Activated CD8-positive, alpha-beta memory T cell treated with anti-CD3 and anti-CD28 coated beads, Interleukin-2, amount 50 U/mL, for 1 hour (primary cell): ENCODE measurements around the gene ZBTB7A.

Source experiments
- DNase-seq: peaks from one replicate; pipeline ENCODE4 v3.0.0-alpha.2; 2020; ENCODE audit errors: extremely low read depth

Gene ZBTB7A

GRCh38 chr19:4054441-4055208, 12.1 kb downstream of the ZBTB7A start:
- DNase-seq, result no peak

- no peak for DNase-seq
Measured at GRCh38 chr19:4053423-4054324, 13.0 kb downstream of the ZBTB7A start.

GRCh38 chr19:4052993-4053422, 13.7 kb downstream of the ZBTB7A start:
- no peak for DNase-seq

- no peak for DNase-seq
Measured at GRCh38 chr19:4052114-4052992, 14.3 kb downstream of the ZBTB7A start.

- DNase-seq, result no peak
Measured at GRCh38 chr19:4051175-4052101, 15.3 kb downstream of the ZBTB7A start.

GRCh38 chr19:4049432-4049831, 17.3 kb downstream of the ZBTB7A start:
- DNase-seq, result no peak

- no peak for DNase-seq
Measured at GRCh38 chr19:4046946-4047683, 19.6 kb downstream of the ZBTB7A start.

- no peak for DNase-seq
Measured at GRCh38 chr19:4046362-4046691, 20.4 kb downstream of the ZBTB7A start.

- no peak for DNase-seq
Measured at GRCh38 chr19:4045597-4046361, 20.9 kb downstream of the ZBTB7A start.

GRCh38 chr19:4044990-4045465, 21.7 kb downstream of the ZBTB7A start:
- DNase-seq, result no peak

GRCh38 chr19:4043966-4044715, 22.6 kb downstream of the ZBTB7A start:
- no peak for DNase-seq

GRCh38 chr19:4043401-4043800, 23.3 kb downstream of the ZBTB7A start:
- DNase-seq, result no peak

- no peak for DNase-seq
Measured at GRCh38 chr19:4042731-4043082, 24.0 kb downstream of the ZBTB7A start.

- DNase-seq, result no peak
Measured at GRCh38 chr19:4042064-4042730, 24.5 kb downstream of the ZBTB7A start.

- DNase-seq, result no peak
Measured at GRCh38 chr19:4038661-4039423, 27.9 kb downstream of the ZBTB7A start.

GRCh38 chr19:4038057-4038456, 28.6 kb downstream of the ZBTB7A start:
- DNase-seq, result no peak

GRCh38 chr19:4037301-4037949, 29.3 kb downstream of the ZBTB7A start:
- DNase-seq, result no peak
